Ovary (tissue), 3 donors: Measurements from ENCODE around the gene ZNF273.

Experiments
- CTCF ChIP-seq, 3 donors: fragments of 450-650 bp in 2 of 3; fragments of 200-600 bp in 1 of 3; IDR thresholded peaks; one replicate each; pipeline versions ENCODE4 v1.5.1 to v1.8.0; 2016 to 2022; ENCODE audit warnings: antibody characterized with exemption in 3 of 3, mild to moderate bottlenecking in 1 of 3
- EP300 ChIP-seq: sonication (generic); formaldehyde crosslinking; IDR thresholded peaks from one replicate; pipeline ENCODE4 v1.6.1; 2017; ENCODE audit warnings: antibody characterized with exemption
- POLR2A ChIP-seq: fragments of 450-650 bp; IDR thresholded peaks from one replicate; pipeline ENCODE4 v1.6.1; 2017; ENCODE audit warnings: antibody characterized with exemption, mild to moderate bottlenecking, moderate library complexity
- donor health status: DM: no; HTN: no; CAD: no.

- TF ChIP-seq POLR2A (no peak), CTCF (IDR thresholded peaks at IDR 0.05) (no peak), EP300 (no peak)
Observed at GRCh38 chr7:64905133-64905532, 2.1 kb downstream of the ZNF273 start.
